Suppressor macrophage treated with lipopolysaccharide for 1 hour (primary cell): ENCODE data around the gene ENO2.
A peak's percentile ranks its signal among the peaks of the same experiment; 100 is the strongest.

Source experiments
- DNase-seq, 3 donors: peaks; one replicate each; pipeline ENCODE4 v3.0.0-alpha.2; 2020 to 2022

The ENO2 gene

GRCh38 chr12:6935371-6936193, 21.2 kb downstream of the ENO2 start:
- peak; percentile 65 to 77 (median 72) for DNase-seq

GRCh38 chr12:6936194-6936635, 21.8 kb downstream of the ENO2 start:
- DNase-seq: peak in 1 of 3 donors; percentile 46

- DNase-seq: peak in 1 of 3 donors; percentile 39
Observed at GRCh38 chr12:6936636-6937480, 22.5 kb downstream of the ENO2 start.

- peak; percentile 95 to 96 (median 96) for DNase-seq
Observed at GRCh38 chr12:6937481-6938352, 23.3 kb downstream of the ENO2 start.

GRCh38 chr12:6938353-6939190, 24.2 kb downstream of the ENO2 start:
- no peak for DNase-seq

- DNase-seq: no peak
Observed at GRCh38 chr12:6939191-6939540, 24.8 kb downstream of the ENO2 start.

- DNase-seq: no peak
Observed at GRCh38 chr12:6941267-6941666, 26.9 kb downstream of the ENO2 start.

GRCh38 chr12:6941782-6942181, 27.4 kb downstream of the ENO2 start:
- no peak for DNase-seq

- no peak for DNase-seq
Observed at GRCh38 chr12:6942331-6942665, 27.9 kb downstream of the ENO2 start.

GRCh38 chr12:6943389-6943721, 29.0 kb downstream of the ENO2 start:
- DNase-seq: peak; percentile 83 to 91 (median 91)

- DNase-seq: peak; percentile 92 to 98 (median 95)
Observed at GRCh38 chr12:6943722-6944380, 29.5 kb downstream of the ENO2 start, which contains the start of the genes C12orf57 and RNU7-1. C12orf57 (plus strand) TSS chr12:6944022; CDS start chr12:6944122, 100 bp downstream. RNU7-1 (plus strand) TSS chr12:6943816.

- peak; percentile 90 to 93 (median 92) for DNase-seq
Observed at GRCh38 chr12:6944381-6945186, 30.2 kb downstream of the ENO2 start.

GRCh38 chr12:6945613-6946012, 31.2 kb downstream of the ENO2 start:
- DNase-seq: no peak

GRCh38 chr12:6946033-6946919, 31.9 kb downstream of the ENO2 start:
- DNase-seq: peak; percentile 74 to 81 (median 77)

- DNase-seq: no peak
Observed at GRCh38 chr12:6946920-6947374, 32.6 kb downstream of the ENO2 start.

GRCh38 chr12:6947615-6948014, 33.2 kb downstream of the ENO2 start:
- no peak for DNase-seq

GRCh38 chr12:6948873-6949594, 34.7 kb downstream of the ENO2 start:
- peak; percentile 83 to 88 (median 86) for DNase-seq

- DNase-seq: peak in 1 of 3 donors; percentile 52
Observed at GRCh38 chr12:6950401-6950801, 36.0 kb downstream of the ENO2 start.
